OCI-LY1 (cell line): ENCODE data around the gene ALOX5.

Experiments
- EZH2 ChIP-seq: fragments of 200-600 bp; sonication (generic), shearing (Covaris generic); IDR thresholded peaks from 2 replicates; pipeline ENCODE4 v1.8.0; 2017; ENCODE audit warnings: borderline replicate concordance, mixed run types, mild to moderate bottlenecking, antibody characterized with exemption, low read length, moderate library complexity, mixed read lengths
- TF ChIP-seq, protein P1 (sequence below): fragments of 200-600 bp; sonication (generic), shearing (Covaris generic); IDR thresholded peaks from 2 replicates; pipeline ENCODE4 v1.5.1; 2017; ENCODE audit warnings: mild to moderate bottlenecking, antibody characterized with exemption, low read length, moderate library complexity, mixed read lengths

DNA sequence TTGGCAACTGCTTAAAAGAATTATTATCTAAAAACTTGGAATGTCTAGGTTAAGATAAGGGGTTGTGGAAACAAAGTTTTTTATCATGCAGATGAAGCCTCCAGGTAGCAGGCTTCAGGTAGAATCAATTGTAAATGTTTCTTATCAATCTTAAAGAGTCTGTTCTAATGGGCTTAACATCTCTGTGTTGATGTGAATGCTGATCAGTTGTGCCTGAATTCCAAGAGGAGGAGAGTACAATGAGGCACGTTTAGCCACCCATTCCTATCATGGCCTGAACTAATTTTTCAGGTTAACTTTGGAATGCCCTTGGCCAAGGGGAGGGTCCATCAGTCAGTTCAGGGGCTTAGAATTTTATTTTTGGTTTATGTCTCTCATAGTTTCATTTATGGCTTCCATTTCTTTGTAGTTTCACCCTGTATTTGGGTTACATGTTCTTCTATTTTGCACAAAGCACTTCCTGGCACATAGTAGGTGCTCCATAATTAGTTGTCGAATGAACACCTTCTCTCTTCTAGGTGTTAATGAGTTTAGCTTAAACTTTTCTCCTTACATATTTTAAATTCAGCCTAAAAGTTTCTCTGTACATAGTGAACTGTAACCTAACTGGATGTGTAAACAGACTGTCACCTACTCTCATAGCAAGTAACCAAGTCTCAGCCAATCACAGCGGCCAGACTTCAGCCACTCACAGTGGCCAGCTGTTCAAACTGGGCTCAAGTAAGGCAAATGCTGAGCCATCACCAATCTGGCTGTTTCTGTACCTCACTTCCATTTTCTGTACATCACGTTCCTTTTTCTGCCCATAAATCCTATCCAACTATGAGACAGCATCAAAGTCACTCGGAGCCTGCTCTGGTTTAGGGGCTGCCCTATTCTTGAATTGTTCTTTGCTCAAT is 34.7 kb downstream of the ALOX5 start:
- TF ChIP-seq, protein P1, sequence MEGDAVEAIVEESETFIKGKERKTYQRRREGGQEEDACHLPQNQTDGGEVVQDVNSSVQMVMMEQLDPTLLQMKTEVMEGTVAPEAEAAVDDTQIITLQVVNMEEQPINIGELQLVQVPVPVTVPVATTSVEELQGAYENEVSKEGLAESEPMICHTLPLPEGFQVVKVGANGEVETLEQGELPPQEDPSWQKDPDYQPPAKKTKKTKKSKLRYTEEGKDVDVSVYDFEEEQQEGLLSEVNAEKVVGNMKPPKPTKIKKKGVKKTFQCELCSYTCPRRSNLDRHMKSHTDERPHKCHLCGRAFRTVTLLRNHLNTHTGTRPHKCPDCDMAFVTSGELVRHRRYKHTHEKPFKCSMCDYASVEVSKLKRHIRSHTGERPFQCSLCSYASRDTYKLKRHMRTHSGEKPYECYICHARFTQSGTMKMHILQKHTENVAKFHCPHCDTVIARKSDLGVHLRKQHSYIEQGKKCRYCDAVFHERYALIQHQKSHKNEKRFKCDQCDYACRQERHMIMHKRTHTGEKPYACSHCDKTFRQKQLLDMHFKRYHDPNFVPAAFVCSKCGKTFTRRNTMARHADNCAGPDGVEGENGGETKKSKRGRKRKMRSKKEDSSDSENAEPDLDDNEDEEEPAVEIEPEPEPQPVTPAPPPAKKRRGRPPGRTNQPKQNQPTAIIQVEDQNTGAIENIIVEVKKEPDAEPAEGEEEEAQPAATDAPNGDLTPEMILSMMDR = no peak
- no peak for TF ChIP-seq EZH2
